ENCODE data around the gene CDKN2AIPNL. TPM values are rescaled to one million over a fixed set of nuclear protein-coding genes. Genes with fewer than 3 reads are reported as not detected.

CDKN2AIPNL gene, protein sequence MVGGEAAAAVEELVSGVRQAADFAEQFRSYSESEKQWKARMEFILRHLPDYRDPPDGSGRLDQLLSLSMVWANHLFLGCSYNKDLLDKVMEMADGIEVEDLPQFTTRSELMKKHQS
- total RNA-seq: 32.0 and 34.3 TPM in 2 replicates

GRCh38 chr5:134411546-134412266 is at the start of gene CDKN2AIPNL:
Gene CDKN2AIPNL (minus strand): TSS chr5:134411881. CDS start chr5:134411854, 27 bp downstream.
- H3K36me3 Mint-ChIP-seq (ENCODE audit: low read depth): peaks cover 6% of the 10 kb centered on the region
- H3K27me3 Mint-ChIP-seq: no peaks in the 10 kb centered on the region
- DNase-seq: peak; percentile 97
- H3K4me3 Mint-ChIP-seq: peak within 1 kb of the TSS; percentile 98
- peak within 1 kb of the TSS; percentile 92 for H3K27ac Mint-ChIP-seq
- H3K4me1 Mint-ChIP-seq: peaks cover 24% of the 10 kb centered on the region
- intact Hi-C loops (cut with micrococcal nuclease): loop anchor here (1.0 to 10.0 kb wide), 7 partner anchors 25 to 185 kb away; partner anchors contain the start of genes PPP2CA and UBE2B
- H3K9me3 Mint-ChIP-seq: no peaks in the 10 kb centered on the region

GRCh38 chr5:134460551-134460950 is 48.9 kb upstream of the CDKN2AIPNL start:
- peaks cover 11% of the 10 kb centered on the region for H3K27me3 Mint-ChIP-seq

GRCh38 chr5:134459491-134459890 is 47.8 kb upstream of the CDKN2AIPNL start:
- DNase-seq: no peak
- no peaks in the 10 kb centered on the region for H3K9me3 Mint-ChIP-seq
- no peak overlapping the region for H3K4me3 Mint-ChIP-seq
- no peak overlapping the region for H3K27ac Mint-ChIP-seq
- intact Hi-C loops (cut with micrococcal nuclease): no loop called here
- H3K27me3 Mint-ChIP-seq: peaks cover 15% of the 10 kb centered on the region
- H3K36me3 Mint-ChIP-seq (ENCODE audit: low read depth): no peaks in the 10 kb centered on the region
- peaks cover 4% of the 10 kb centered on the region for H3K4me1 Mint-ChIP-seq

More at GRCh38 chr5:134460551-134460950, 48.9 kb upstream of the CDKN2AIPNL start:
- H3K36me3 Mint-ChIP-seq (ENCODE audit: low read depth): no peaks in the 10 kb centered on the region
- no peak overlapping the region for H3K27ac Mint-ChIP-seq
- no peak for DNase-seq
- H3K9me3 Mint-ChIP-seq: no peaks in the 10 kb centered on the region
- no peak overlapping the region for H3K4me3 Mint-ChIP-seq
- intact Hi-C loops (cut with micrococcal nuclease): no loop called here
- H3K4me1 Mint-ChIP-seq: peaks cover 5% of the 10 kb centered on the region

DNA sequence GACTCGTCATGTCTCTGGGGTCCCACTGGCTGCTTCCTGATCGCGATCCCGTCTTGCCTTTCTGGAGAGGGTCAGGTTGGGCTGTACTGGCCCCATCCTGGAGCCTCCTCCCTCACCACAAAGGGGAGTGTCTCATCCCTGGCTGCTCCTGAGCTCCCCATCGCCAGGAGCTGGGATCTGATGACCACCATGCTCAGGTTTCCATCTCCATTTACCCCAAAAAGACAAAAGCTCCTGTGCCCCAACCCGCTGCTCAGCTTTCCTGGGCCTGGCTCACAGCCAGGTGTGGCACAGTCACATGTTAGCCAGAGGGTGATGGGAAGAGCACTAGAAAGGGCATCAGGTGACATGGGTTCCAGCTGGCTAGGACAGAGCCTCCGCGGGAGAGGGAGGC is 47.3 kb upstream of the CDKN2AIPNL start:
- intact Hi-C loops (cut with micrococcal nuclease): no loop called here
- Mint-ChIP-seq H3K4me3 (no peak overlapping the region), H3K9me3 (no peaks in the 10 kb centered on the region), H3K4me1 (peaks cover 3% of the 10 kb centered on the region), H3K27ac (no peak overlapping the region), H3K27me3 (peaks cover 15% of the 10 kb centered on the region), H3K36me3 (ENCODE audit: low read depth) (no peaks in the 10 kb centered on the region)
- DNase-seq: no peak

GRCh38 chr5:134458234-134459009 is 46.7 kb upstream of the CDKN2AIPNL start:
- intact Hi-C loops (cut with micrococcal nuclease): no loop called here
- no peak for DNase-seq
- Mint-ChIP-seq H3K27me3 (peaks cover 15% of the 10 kb centered on the region), H3K36me3 (ENCODE audit: low read depth) (no peaks in the 10 kb centered on the region), H3K4me1 (peaks cover 2% of the 10 kb centered on the region), H3K27ac (no peak overlapping the region), H3K9me3 (no peaks in the 10 kb centered on the region), H3K4me3 (no peak overlapping the region)

DNA sequence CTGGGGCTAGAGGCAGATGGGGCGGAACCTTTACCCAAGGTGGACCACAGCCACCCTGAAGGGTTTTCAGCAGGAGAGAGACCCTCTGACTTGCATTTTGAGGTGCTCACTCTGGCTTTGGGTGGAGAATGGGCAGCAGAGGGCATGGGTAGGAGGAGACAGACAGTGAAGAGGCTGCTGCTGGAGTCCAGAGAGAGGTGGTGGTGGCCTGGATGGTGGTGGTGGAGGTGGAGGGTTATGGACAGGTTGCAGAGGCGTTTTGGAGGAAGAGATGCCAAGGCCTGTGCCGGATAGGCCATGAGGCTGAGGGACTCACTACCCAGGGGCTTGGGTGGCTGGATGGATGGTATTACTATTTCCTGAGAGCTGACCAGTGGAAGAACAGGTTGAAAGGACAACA is 46.1 kb upstream of the CDKN2AIPNL start:
- H3K36me3 Mint-ChIP-seq (ENCODE audit: low read depth): no peaks in the 10 kb centered on the region
- H3K9me3 Mint-ChIP-seq: no peaks in the 10 kb centered on the region
- intact Hi-C loops (cut with micrococcal nuclease): no loop called here

GRCh38 chr5:134456825-134457224 is 45.1 kb upstream of the CDKN2AIPNL start:
- H3K36me3 Mint-ChIP-seq (ENCODE audit: low read depth): no peaks in the 10 kb centered on the region
- DNase-seq: no peak
- H3K9me3 Mint-ChIP-seq: no peaks in the 10 kb centered on the region
- intact Hi-C loops (cut with micrococcal nuclease): no loop called here
- peaks cover 15% of the 10 kb centered on the region for H3K27me3 Mint-ChIP-seq
- H3K4me1 Mint-ChIP-seq: peaks cover 2% of the 10 kb centered on the region
- no peak overlapping the region for H3K4me3 Mint-ChIP-seq
- H3K27ac Mint-ChIP-seq: no peak overlapping the region

More for the DNA sequence above, 46.1 kb upstream of the CDKN2AIPNL start:
- H3K4me3 Mint-ChIP-seq: no peak overlapping the region
- peaks cover 2% of the 10 kb centered on the region for H3K4me1 Mint-ChIP-seq
- DNase-seq: no peak
- H3K27me3 Mint-ChIP-seq: peaks cover 15% of the 10 kb centered on the region
- no peak overlapping the region for H3K27ac Mint-ChIP-seq

GRCh38 chr5:134455466-134455865 is 43.8 kb upstream of the CDKN2AIPNL start:
- no peaks in the 10 kb centered on the region for H3K36me3 Mint-ChIP-seq (ENCODE audit: low read depth)
- intact Hi-C loops (cut with micrococcal nuclease): no loop called here
- peaks cover 2% of the 10 kb centered on the region for H3K4me1 Mint-ChIP-seq
- H3K27me3 Mint-ChIP-seq: peaks cover 15% of the 10 kb centered on the region
- no peak overlapping the region for H3K27ac Mint-ChIP-seq
- H3K9me3 Mint-ChIP-seq: no peaks in the 10 kb centered on the region
- DNase-seq: no peak
- H3K4me3 Mint-ChIP-seq: no peak overlapping the region

- no peak for DNase-seq
- peaks cover 2% of the 10 kb centered on the region for H3K4me1 Mint-ChIP-seq
- intact Hi-C loops (cut with micrococcal nuclease): no loop called here
- H3K36me3 Mint-ChIP-seq (ENCODE audit: low read depth): no peaks in the 10 kb centered on the region
- peaks cover 15% of the 10 kb centered on the region for H3K27me3 Mint-ChIP-seq
- H3K27ac Mint-ChIP-seq: no peak overlapping the region
- H3K4me3 Mint-ChIP-seq: no peak overlapping the region
- no peaks in the 10 kb centered on the region for H3K9me3 Mint-ChIP-seq
Measured at GRCh38 chr5:134453016-134453415, 41.3 kb upstream of the CDKN2AIPNL start.

- intact Hi-C loops (cut with micrococcal nuclease): no loop called here
- Mint-ChIP-seq H3K27me3 (peaks cover 11% of the 10 kb centered on the region), H3K4me1 (peaks cover 2% of the 10 kb centered on the region), H3K4me3 (no peak overlapping the region), H3K36me3 (ENCODE audit: low read depth) (no peaks in the 10 kb centered on the region), H3K27ac (no peak overlapping the region), H3K9me3 (no peaks in the 10 kb centered on the region)
- DNase-seq: no peak
Measured at GRCh38 chr5:134451936-134452505, 40.3 kb upstream of the CDKN2AIPNL start.

- H3K4me1 Mint-ChIP-seq: peaks cover 2% of the 10 kb centered on the region
- no peaks in the 10 kb centered on the region for H3K36me3 Mint-ChIP-seq (ENCODE audit: low read depth)
- H3K27ac Mint-ChIP-seq: no peak overlapping the region
- DNase-seq: no peak
- H3K27me3 Mint-ChIP-seq: peaks cover 7% of the 10 kb centered on the region
- intact Hi-C loops (cut with micrococcal nuclease): no loop called here
- H3K9me3 Mint-ChIP-seq: no peaks in the 10 kb centered on the region
- H3K4me3 Mint-ChIP-seq: no peak overlapping the region
Measured at GRCh38 chr5:134451225-134451935, 39.7 kb upstream of the CDKN2AIPNL start.

- Mint-ChIP-seq H3K36me3 (ENCODE audit: low read depth) (no peaks in the 10 kb centered on the region), H3K4me1 (peaks cover 2% of the 10 kb centered on the region), H3K27ac (no peak overlapping the region), H3K4me3 (no peak overlapping the region), H3K27me3 (peaks cover 3% of the 10 kb centered on the region), H3K9me3 (no peaks in the 10 kb centered on the region)
- intact Hi-C loops (cut with micrococcal nuclease): no loop called here
- no peak for DNase-seq
Measured at GRCh38 chr5:134450374-134450773, 38.7 kb upstream of the CDKN2AIPNL start.

GRCh38 chr5:134449167-134449566 is 37.5 kb upstream of the CDKN2AIPNL start:
- Mint-ChIP-seq H3K36me3 (ENCODE audit: low read depth) (no peaks in the 10 kb centered on the region), H3K4me3 (no peak overlapping the region), H3K27ac (no peak overlapping the region), H3K9me3 (no peaks in the 10 kb centered on the region), H3K4me1 (peaks cover 2% of the 10 kb centered on the region), H3K27me3 (no peaks in the 10 kb centered on the region)
- no peak for DNase-seq
- intact Hi-C loops (cut with micrococcal nuclease): no loop called here

All from activated CD4-positive, alpha-beta T cell treated with anti-CD3 and anti-CD28 coated beads, Interleukin-2, amount 10 ng/mL, durations not matched to agents 24 days and 14 days (primary cell).